HFFc6 (cell line): ENCODE data around the gene ELL2. TPM values are rescaled to one million over a fixed set of nuclear protein-coding genes. Genes with fewer than 3 reads are reported as not detected.

ENCODE experiments used
- DNase-seq: peaks from one replicate; pipeline ENCODE4 v3.0.0-alpha.2; 2018
- H3K27ac Mint-ChIP-seq: 2 replicates; pipeline ENCODE4 v1.8.0; 2020; ENCODE audit warnings: mild to moderate bottlenecking, mixed read lengths
- H3K27me3 Mint-ChIP-seq: 2 replicates; pipeline ENCODE4 v1.8.0; 2021; ENCODE audit warnings: mild to moderate bottlenecking, moderate library complexity, mixed read lengths; ENCODE audit not compliant: insufficient read depth
- H3K36me3 Mint-ChIP-seq: 2 replicates; pipeline ENCODE4 v1.8.0; 2021; ENCODE audit warnings: low read depth, mixed read lengths
- H3K4me1 Mint-ChIP-seq: 2 replicates; pipeline ENCODE4 v1.8.0; 2020; ENCODE audit warnings: low read depth, mixed read lengths
- H3K4me3 Mint-ChIP-seq: 2 replicates; pipeline ENCODE4 v1.8.0; 2020; ENCODE audit warnings: mild to moderate bottlenecking, moderate library complexity, mixed read lengths
- H3K9me3 Mint-ChIP-seq: 2 replicates; pipeline ENCODE4 v1.8.0; 2020; ENCODE audit warnings: mild to moderate bottlenecking, mixed read lengths
- CTCF ChIP-seq: fragments of 200-600 bp; sonication (generic); IDR thresholded peaks from 2 replicates; pipeline ENCODE4 v1.5.0; 2021; ENCODE audit warnings: antibody characterized with exemption, mild to moderate bottlenecking
- total RNA-seq, 6 experiments: library from RNA; stranded (reverse); fragmentation: NEBNext Ultra II Directional; extraction: Animal tissue kit (Norgen Biotek cat#: 25700); gene quantifications; 2 replicates in 1 of 6; 3 replicates in 5 of 6; pipeline ENCODE4 v1.2.3, GENCODE V29; 2021

Gene ELL2
- total RNA-seq, 6 experiments from 2014 or later = 346 to 505 (median 380) TPM

- Mint-ChIP-seq H3K27me3 (peaks cover 8% of the 10 kb centered on the region), H3K4me1 (peaks cover 98% of the 10 kb centered on the region), H3K27ac (peak overlapping the region; percentile 96), H3K4me3 (peak overlapping the region; percentile 80), H3K36me3 (no peaks in the 10 kb centered on the region; the same call in 1 of the 2 replicates), H3K9me3 (no peaks in the 10 kb centered on the region; the same call in 1 of the 2 replicates)
- peak; percentile 77 for DNase-seq
- TF ChIP-seq CTCF = no peak
Observed at GRCh38 chr5:95862671-95863382, 98.8 kb downstream of the ELL2 start.

GRCh38 chr5:95861864-95862561 is 99.6 kb downstream of the ELL2 start:
- H3K27ac Mint-ChIP-seq = peak overlapping the region; percentile 96
- H3K4me1 Mint-ChIP-seq = peaks cover 98% of the 10 kb centered on the region
- no peaks in the 10 kb centered on the region; the same call in 1 of the 2 replicates for H3K9me3 Mint-ChIP-seq
- H3K36me3 Mint-ChIP-seq = no peaks in the 10 kb centered on the region
- peak; percentile 71 for DNase-seq
- H3K27me3 Mint-ChIP-seq = peaks cover 8% of the 10 kb centered on the region
- TF ChIP-seq CTCF = peak; percentile 61; the same call in 1 of the 2 replicates
- peak overlapping the region; percentile 80 for H3K4me3 Mint-ChIP-seq

GRCh38 chr5:95861221-95861863 is 100.3 kb downstream of the ELL2 start:
- no peak for TF ChIP-seq CTCF
- peaks cover 7% of the 10 kb centered on the region for H3K27me3 Mint-ChIP-seq
- no peaks in the 10 kb centered on the region; the same call in 1 of the 2 replicates for H3K9me3 Mint-ChIP-seq
- peaks cover 95% of the 10 kb centered on the region for H3K4me1 Mint-ChIP-seq
- peak overlapping the region; percentile 96 for H3K27ac Mint-ChIP-seq
- peak overlapping the region; percentile 80 for H3K4me3 Mint-ChIP-seq
- peak; percentile 98 for DNase-seq
- no peaks in the 10 kb centered on the region for H3K36me3 Mint-ChIP-seq

GRCh38 chr5:95859661-95860060 is 102.0 kb downstream of the ELL2 start:
- Mint-ChIP-seq H3K27ac (peak overlapping the region; percentile 96), H3K27me3 (peaks cover 9% of the 10 kb centered on the region), H3K4me1 (peaks cover 78% of the 10 kb centered on the region), H3K9me3 (no peaks in the 10 kb centered on the region), H3K36me3 (no peaks in the 10 kb centered on the region), H3K4me3 (peak overlapping the region; percentile 82)
- no peak for DNase-seq
- no peak for TF ChIP-seq CTCF

GRCh38 chr5:95858661-95859595 is 102.7 kb downstream of the ELL2 start:
- Mint-ChIP-seq H3K9me3 (no peaks in the 10 kb centered on the region), H3K4me1 (peaks cover 75% of the 10 kb centered on the region), H3K27ac (peak overlapping the region; percentile 96), H3K4me3 (peak overlapping the region; percentile 82), H3K27me3 (peaks cover 9% of the 10 kb centered on the region), H3K36me3 (no peaks in the 10 kb centered on the region)
- peak; percentile 99 for DNase-seq
- peak; percentile 99 for TF ChIP-seq CTCF
